ENCODE measurements around the gene DDRGK1.
A peak's percentile ranks its signal among the peaks of the same experiment; 100 is the strongest.
"Not testable (repeated sequence)": the region's sequence is repeated elsewhere in the genome, so short reads cannot be mapped to it uniquely, and the experiment has no call there.

DDRGK1 gene

DNA sequence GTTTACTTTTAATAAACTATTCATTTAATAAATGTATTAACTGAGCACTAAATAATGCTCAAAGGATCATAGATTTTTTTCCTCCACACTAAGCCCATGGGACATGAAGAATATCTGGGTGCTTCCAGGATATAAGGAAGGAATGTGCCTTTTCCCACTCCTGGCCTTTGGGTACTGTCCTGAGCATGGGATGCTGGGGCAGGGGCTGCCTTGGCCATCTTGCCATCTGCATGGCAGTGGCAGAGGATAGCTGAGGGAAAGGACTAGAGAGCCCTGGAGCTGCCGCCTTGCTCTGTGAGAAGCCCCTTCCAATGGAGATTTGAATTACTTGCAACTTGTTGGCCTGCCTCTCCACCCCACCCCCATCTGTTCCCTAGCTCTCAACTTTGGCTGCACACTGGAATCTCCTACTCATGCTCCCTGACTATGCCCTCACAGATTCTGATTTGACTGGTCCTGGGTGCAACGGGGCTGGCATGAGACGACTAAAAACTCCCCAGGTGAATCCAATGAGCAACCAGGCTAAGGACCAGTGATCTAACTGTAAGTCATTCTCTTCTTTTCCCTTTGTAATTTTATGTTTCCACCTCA, 15.6 kb downstream of the DDRGK1 start:
- DNase-seq, result no peak

DNA sequence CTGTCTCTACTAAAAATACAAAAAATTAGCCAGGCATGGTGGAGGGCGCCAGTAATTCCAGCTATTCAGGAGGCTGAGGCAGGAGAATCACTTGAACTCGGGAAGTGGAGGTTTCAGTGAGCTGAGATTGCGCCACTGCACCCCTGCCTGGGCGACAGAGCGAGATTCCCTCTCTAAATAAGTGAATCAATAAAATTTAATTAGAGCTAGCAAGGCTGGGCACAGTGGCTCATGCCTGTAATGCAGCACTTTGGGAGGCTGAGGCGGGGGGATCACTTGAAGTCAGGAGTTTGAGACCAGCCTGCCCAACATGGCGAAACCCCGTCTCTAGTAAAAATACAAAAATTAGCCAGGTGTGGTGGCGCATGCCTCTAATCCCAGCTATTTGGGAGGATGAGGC, 16.6 kb downstream of the DDRGK1 start:
- not testable (repeated sequence) for DNase-seq

DNA sequence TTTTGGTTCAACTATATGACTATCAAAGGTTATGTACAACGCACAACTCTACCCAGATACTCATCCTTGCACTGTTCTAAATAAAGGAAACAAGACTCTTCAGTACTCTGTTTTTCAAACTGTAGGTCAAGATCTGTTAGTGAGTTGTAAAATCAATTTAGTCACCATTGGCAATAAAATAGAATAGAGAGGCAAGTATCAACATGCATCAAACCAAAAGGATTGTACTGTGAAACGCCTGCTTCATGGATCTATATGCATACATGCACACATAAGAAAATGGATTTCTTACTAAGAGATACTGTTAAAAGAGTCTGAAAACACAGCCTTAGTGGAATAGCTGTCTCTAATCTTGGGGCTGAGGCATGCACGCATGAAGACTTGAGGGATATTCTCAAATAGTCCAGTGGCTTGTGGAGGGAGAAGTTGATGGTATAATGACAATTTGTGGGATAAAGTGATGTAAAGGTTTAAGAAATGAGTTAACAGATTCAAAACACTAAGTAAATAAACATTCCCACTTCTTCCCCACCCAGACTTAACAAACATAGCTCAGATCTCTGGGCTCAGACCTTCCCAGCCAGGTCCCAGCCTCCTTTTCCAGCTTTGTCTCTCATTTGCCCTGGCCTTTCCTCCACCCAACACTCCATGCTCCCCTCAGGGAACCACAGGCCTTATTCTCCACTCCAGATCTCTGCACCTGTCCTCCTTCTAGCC, 20.4 kb downstream of the DDRGK1 start:
- no peak for DNase-seq

DNA sequence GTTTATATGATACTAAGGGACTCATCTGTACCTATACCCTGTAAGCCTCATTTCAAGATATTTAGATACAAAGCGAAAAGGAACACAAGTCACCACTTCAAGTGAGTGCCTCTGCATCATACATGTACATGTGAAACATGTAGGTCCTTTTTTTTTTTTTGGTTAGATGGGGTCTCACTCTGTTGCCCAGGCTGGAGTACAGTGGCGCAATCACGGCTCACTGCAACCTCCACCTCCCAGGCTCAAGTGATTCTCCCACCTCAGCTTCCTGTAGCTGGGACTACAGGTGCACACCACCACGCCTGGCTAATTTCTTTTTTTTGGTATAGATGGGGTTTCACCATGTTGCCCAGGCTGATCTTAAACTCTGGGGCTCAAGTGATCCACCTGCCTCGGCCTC, 22.1 kb downstream of the DDRGK1 start:
- DNase-seq, result not testable (repeated sequence)

DNA sequence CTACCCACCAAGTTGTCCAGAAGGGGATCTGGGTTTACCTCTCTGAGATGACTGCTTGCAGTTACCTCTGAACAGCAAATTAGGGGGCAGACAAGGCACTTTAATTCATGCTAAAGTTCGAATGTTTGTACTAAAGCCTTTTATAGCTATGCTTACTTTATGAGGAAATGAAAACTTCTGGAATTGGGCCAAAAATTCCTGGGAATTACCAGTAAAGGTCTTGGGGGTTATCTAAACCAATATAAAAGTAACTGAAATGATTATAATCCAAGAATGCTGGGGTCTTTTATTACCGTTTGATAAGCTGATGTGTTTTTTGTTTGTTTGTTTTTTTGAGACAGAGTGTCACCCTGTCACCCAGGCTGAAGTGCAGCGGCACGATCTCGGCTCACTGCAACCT, 23.2 kb downstream of the DDRGK1 start:
- no peak for DNase-seq

DNA sequence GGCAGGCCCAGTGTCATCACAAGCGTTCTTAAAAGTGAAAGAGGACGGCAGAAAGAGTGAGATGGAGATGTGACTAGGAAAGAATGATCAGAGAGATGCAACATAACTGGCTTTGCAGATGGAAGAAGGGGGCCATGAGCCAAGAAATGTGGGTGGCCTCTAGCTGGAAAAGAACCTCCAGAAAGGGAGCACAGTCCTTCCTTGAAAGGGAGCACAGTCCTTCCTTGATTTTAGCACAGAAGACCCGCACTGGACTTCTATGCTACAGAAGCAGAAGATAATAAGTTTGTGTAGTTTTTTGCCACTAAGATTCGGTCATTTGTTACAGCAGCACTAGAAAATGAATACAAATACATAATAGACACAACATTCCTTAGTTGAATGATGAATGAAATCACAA, 24.2 kb downstream of the DDRGK1 start:
- DNase-seq, result no peak

DNA sequence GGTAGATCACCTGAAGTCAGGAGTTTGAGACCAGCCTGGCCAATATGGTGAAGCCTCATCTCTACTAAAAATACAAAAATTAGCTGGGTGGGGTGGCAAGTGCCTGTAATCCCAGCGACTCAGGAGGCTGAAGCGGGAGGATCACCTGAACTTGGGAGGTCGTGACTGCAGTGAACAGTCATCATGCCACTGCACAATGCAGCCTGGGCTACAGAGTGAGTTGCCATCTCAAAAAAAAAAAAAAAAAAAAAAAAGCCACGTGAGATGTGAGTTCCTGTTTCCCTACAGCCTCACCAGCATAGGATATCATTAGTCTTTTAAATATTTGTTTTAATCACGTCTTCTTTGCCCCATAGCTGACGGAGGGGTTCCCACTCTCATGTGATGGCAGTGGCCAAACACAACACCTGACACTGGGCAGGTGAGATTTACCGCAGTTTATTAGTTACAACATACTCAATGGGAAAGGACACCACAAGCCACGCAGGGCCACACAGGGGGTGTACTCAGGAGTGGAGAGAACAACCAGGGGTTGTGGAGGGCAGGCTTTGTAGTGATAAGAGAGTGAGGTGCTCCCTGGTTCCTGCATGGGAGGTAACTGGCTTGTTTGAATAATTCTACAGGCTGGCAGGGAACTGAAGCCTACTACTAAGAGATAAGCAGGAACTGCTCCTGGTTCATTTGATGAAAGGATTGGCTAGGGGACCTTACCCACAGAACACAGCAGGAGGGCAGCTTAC, 26.6 kb downstream of the DDRGK1 start:
- DNase-seq, result no peak

DNA sequence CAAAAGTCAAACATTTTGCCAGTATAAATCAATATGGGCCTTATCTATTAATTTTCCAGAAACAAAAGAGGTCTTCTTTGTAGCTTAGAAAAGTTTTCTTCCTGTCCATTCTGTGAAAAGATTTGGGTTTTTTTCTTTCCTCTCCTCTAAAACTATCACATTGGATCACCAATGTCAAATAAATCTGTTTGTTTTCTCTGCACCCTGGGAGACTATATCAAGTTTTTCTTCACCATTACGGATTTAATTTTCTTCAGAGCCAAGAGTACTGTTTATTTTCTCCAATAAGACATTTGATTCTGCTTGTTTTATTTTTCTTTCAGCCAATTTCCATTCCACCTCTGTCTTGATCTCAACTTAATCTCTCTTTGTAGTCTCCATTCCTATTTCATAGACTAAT, 29.2 kb downstream of the DDRGK1 start:
- DNase-seq, result no peak

DNA sequence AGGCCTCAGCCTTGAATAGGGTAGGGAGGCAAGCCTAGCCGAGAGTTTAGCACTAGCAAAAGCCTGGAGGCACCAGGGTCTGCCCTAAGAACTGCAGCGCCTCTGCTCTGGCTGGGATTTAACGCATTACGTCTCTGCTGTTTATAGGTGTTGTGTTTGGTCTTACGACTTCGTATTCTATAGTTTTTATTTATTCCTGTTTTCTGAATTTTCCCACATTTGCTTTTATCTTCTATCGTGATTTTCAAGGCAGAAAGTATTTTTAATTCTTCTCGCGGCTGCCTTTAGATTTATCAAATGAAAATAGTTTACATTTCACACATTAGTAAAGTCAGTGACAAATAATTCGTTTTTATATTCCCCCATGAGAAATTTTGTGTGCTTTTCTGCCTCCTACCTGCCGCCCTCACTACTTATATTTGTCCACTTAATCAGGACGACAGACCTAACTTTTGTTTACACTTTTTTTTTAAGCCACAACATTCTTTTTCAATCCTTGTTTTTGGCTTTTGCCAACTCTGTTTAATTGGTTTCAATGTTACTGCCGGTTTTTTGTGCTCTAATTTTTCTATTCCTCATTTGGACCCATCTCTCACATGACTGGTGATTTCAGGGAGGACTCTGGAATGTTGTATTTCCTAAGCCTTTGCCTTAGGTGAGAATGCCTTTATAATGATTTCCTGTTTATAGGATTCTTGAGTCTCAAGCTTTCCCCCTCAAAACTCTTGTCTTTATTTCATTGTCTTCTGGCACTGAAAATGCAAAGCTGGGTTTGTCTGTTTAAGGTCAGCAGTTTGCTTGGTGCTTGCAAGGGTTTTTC, 29.8 kb downstream of the DDRGK1 start:
- DNase-seq, result no peak

DNA sequence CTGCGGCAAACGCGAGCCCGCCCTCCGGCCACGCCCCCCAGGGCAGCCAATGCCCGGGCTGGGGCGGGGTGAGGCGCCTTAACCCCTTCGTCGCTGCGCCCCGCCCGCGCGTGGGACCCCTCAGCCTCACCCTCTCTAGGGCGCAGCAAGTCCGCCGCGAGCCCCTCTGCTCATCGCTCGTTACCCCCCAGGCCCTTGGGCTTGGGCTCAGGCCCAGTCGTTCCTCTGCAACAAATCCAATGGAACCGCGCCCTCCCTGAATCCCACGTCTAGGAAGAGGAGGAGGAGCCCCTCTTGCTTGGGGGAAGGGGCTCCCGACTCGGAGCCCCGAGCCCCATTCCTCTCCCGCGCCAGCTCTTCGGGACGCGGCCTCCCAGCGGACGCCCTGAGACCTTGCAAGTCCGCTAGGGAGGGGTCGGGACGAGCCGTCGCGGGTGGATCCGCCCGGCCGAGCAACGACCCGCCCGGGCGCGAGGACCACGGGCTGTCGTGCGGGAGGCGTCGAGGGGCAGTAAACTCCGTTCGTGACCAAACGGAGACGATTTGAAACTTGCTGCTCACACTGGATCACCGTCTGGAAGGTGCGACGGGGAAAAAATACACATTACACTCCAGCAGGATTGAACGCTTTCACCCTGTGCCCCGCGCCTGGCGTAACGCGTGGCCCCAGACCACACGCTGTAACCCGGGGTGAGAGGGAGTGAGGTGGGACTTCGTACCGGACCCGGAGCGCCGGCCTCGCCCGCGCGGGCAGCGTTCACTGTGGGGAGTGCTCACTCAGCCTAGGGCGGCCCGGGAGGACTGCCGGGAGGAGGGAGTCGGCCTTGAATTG, 30.7 kb downstream of the DDRGK1 start:
- peak in 45 of 56 donors; percentile 29 to 90 (median 76) for DNase-seq

DNA sequence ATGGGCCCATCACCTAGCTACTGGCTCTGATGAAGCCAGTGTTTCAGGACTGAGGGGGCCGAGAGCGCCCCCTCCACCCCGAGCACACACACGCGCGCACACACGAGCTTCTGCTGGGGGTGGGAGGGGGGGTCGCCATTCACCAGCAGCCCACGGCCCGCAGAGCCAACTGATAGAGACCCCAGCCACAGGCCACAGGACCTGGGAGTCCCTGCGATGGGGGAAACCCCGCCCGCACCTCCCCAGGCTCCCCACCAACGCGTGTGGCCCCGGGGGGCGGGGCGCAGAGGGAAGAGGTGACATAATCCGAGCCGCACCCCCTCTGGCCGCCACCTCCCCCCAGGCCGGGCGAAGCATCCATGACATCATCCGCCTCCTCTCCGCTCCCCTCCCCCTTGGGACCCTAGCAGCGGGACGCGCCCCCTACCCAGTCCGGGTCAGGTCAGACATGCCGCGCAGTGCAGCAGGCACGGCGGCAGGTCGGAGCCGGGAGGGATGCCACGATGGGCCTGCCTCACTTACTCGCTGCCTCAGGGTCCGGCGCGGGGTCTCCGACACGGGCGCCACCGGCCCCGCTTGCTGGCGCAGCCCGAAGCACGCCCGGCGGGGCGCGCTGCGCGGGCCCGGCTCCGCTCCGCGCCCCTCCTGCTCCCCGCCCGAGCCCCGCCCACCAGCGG, 31.4 kb downstream of the DDRGK1 start, which contains the start of gene LZTS3:
Gene LZTS3, minus strand, starts transcription at position 617 of the 677 bp plus-strand sequence. CDS start 6,386 bp downstream, outside the sequence.
- peak in 44 of 56 donors; percentile 31 to 90 (median 70) for DNase-seq

DNA sequence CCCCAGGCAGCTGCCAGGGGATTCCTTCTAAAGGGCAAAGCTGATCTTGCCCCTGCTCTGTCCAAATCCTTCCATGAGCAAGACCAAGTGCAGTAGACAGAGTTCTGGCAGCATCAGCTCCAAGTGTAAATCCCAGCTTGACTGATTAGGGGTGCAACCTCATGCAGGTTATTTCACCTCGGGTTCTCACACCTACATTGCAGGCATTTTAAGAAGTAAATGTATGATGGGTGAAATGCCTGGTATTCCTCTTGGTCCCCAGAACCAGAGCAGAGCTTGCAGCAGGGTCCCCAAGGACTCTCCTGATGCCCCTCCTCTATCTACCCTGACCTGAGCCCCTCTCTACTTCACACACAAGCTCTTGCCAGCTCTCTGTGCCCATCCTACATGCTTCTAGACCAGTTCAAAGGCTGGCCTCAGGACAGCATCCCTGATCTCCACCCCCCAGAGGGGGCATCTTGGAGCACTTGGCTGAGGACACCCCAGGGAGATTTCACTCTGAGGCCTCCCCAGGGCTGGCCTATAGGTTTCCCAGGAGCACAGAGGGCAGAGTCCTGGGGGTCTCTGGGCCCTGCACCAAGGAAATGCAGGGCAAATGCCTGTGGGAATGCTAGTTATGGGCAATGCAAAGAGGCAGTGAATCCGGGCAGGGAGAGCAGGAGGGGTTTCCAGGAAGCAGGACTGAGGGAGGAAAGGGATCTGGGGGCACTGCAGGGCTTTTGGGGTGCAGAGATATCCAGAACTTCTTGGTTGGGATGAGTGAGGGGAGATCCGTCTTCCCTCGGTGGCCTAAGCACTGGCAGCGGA, 32.2 kb downstream of the DDRGK1 start:
- DNase-seq, result no peak

DNA sequence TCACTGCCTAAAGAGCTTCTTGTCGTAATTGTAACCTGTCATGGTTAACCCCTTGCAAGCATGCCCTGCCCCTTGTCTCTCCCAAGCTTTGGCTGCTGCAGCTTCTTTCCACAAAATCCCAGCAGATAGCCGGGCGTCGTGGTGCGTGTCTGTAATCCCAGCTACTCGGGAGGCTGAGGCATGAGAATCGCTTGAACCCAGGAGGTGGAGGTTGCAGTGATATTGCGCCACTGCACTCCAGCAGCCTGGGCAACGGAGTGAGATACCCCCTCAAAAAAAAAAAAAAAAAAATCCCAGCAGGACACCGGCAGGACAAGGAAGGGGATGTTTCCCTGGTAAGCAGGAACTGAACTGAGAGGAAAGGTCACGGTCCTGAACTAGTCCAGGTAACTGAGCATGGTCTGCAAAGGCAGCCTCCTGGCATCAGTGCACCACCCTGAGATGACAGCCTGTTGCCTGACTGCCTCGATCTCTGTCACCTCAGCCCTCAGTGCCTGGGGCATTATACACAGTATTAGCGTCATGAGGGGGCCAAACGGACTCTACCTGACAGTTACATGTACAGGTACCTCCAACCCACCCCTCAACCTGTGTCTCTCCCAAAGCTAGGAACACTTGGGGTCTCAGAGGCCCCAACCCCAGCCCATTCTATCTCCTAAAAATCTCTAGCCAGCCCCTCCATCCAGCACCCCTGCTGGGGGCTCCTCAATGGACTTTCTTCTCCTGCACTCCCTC, 32.9 kb downstream of the DDRGK1 start:
- DNase-seq, result no peak

DNA sequence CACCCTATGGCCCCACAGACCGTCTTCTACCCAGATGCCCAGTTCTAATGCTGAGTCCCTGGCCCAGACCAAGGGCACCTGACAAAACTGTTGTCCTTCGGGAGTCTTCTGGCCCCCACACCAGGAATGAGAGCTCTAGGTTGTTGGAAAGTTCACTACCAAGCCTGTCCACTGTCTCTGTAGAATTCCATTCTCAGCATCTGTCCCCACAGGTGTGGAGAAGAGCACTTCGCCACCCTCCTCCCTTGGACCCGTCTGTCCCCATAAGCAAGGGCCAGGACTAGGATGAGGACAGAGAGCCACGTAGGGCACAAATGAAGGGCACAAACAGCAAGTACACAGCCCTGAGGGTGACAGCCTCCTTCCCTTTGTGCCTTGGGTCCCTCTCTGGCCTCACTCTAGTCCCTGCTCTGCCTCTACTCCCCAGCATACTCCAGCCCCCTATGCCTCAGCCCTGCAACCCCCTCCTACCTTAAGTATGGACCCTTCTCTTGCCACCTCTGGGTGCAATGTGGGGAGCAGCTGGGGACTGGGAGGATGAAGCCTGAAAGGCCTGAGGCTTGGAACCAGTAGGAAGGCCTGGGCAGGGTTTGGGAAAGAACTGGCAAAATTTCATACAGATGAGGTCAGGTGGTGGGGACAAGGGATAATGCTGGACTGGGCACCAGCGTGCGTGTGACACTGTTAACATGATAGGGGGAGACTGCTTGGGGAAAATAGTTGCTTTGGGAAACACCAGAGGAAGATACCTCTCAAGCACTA, 35.5 kb downstream of the DDRGK1 start:
- DNase-seq, result no peak

DNA sequence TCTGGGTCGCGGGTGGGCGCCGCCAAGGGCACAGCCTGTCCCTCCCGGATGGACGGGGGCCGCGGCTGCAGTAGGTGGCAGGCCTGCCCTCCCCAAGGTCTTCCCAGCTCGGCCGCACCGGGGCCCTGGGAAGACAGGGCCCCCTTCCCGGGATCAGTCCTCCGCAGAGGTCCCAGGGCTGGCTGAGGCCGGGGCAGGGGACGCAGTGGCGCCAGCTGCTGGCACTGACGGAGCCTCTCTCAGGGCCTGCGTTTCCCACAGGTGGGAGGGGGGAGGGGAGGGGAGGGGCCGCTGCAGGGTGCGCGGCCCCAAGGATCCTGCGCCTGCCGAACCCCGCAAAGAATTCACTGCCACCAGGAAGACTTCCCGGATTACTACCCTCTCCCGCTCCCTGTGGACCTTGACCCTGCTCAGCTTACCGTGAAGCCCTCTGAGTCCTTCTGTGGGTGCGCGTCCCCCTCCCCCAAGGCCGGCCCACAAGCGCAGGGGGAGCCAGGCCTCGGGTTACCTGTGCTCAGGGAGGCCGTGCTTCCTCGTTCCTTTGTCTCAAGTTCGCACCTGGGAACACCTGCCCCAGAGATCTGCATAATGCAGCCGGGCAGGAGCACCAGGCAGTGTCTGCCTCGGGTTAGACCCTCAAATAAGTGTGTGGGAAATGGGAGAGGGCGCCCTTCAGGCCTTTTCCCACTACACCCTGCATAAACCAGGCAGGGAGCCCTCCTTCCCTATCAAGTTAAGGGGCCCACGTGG, 36.2 kb downstream of the DDRGK1 start:
- DNase-seq, result no peak

DNA sequence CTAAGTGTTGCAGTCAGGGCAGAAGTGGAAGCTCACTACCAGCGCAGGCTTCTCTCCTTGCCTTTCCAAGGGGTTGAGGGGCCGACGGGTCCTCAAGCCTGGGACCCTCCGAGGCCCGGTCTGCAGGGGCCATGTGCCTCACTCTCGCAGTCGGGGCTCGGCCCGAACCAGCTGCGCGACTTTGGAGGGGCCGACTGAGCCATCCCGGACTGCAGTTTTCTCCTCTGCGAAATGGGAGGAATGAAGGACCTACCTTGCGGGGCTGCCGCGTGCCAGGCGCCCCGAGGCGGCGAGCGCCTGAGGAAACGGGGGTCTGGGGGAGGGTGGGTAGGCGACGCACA, 36.8 kb downstream of the DDRGK1 start:
- no peak for DNase-seq

DNA sequence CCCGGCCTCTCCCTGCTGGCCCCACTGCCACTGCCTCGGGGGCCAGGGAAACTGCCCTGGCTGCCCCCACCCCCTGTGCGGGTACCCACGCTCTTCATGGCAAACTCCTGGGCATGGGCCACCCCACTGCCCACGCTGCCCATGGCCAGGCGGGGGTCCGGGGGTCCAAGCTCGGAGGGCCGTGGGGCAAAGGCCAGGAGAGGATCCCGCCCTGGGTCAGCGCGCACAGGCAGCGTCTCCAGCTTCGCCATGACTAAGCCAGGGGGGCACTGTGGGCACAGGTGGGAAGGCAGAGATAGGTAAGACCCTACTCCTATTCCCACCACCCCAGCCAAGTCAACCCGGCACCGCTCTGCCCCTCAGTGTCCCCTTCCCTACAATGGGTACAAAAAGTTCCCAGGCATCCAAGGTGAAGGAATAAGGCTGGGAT, 37.6 kb downstream of the DDRGK1 start:
- DNase-seq, result no peak

Data from amygdala (tissue), 56 donors.